Measurements from ENCODE around the gene MAP4.
"Not testable (repeated sequence)": the region's sequence is repeated elsewhere in the genome, so short reads cannot be mapped to it uniquely, and the experiment has no call there.

The MAP4 gene

GRCh38 chr3:48016301-48016973 lies at the start of gene MAP4:
MAP4 (minus strand) TSS chr3:48016416; CDS start chr3:47998860, 17,556 bp downstream.
- DNase-seq, result peak; percentile 87

- no peak for DNase-seq
Observed at GRCh38 chr3:48065035-48065434, 48.8 kb upstream of the MAP4 start.

- no peak for DNase-seq
Observed at GRCh38 chr3:48064292-48064829, 48.1 kb upstream of the MAP4 start.

GRCh38 chr3:48061586-48061985 lies 45.4 kb upstream of the MAP4 start:
- not testable (repeated sequence) for DNase-seq

- no peak for DNase-seq
Observed at GRCh38 chr3:48058091-48058490, 41.9 kb upstream of the MAP4 start.

GRCh38 chr3:48057521-48057920 lies 41.3 kb upstream of the MAP4 start:
- DNase-seq, result no peak

GRCh38 chr3:48047841-48048464 lies 31.7 kb upstream of the MAP4 start:
- DNase-seq, result peak; percentile 57

GRCh38 chr3:48042071-48042760 lies 26.0 kb upstream of the MAP4 start:
- no peak for DNase-seq

- peak; percentile 19 for DNase-seq
Observed at GRCh38 chr3:48039487-48040190, 23.4 kb upstream of the MAP4 start.

- DNase-seq, result no peak
Observed at GRCh38 chr3:48038971-48039481, 22.8 kb upstream of the MAP4 start.

GRCh38 chr3:48034000-48034516 lies 17.8 kb upstream of the MAP4 start:
- peak; percentile 58 for DNase-seq

GRCh38 chr3:48030188-48030587 lies 14.0 kb upstream of the MAP4 start:
- DNase-seq, result no peak

- no peak for DNase-seq
Observed at GRCh38 chr3:48026951-48027908, 11.0 kb upstream of the MAP4 start.

GRCh38 chr3:48026098-48026497 lies 9.9 kb upstream of the MAP4 start:
- no peak for DNase-seq

GRCh38 chr3:48024401-48024800 lies 8.2 kb upstream of the MAP4 start:
- no peak for DNase-seq

- DNase-seq, result no peak
Observed at GRCh38 chr3:48023377-48023776, 7.2 kb upstream of the MAP4 start.

- no peak for DNase-seq
Observed at GRCh38 chr3:48022178-48022577, 6.0 kb upstream of the MAP4 start.

GRCh38 chr3:48018841-48019240 lies 2.6 kb upstream of the MAP4 start:
- DNase-seq, result no peak

GRCh38 chr3:48015431-48016180 lies 610 bp downstream of the MAP4 start:
- DNase-seq, result peak; percentile 18

GRCh38 chr3:48014358-48014757 lies 1.9 kb downstream of the MAP4 start:
- DNase-seq, result no peak
